Skeletal muscle satellite cell (primary cell): ENCODE measurements around the gene FNDC1.

Experiments
- H3K27me3 ChIP-seq: 2 replicates; pipeline ENCODE4 v1.7.0; 2013; ENCODE audit warnings: low read length; ENCODE audit not compliant: control insufficient read depth, insufficient read depth
- H3K36me3 ChIP-seq: 2 replicates; pipeline ENCODE4 v1.7.0; 2013; ENCODE audit warnings: mild to moderate bottlenecking, control low read depth, low read length; ENCODE audit not compliant: insufficient read depth
- H3K4me1 ChIP-seq: 2 replicates; pipeline ENCODE4 v1.7.0; 2013; ENCODE audit warnings: low read length; ENCODE audit not compliant: control insufficient read depth, insufficient read depth
- H3K4me2 ChIP-seq: 2 replicates; pipeline ENCODE4 v1.7.0; 2013; ENCODE audit warnings: mild to moderate bottlenecking, low read length
- H3K4me3 ChIP-seq: 2 replicates; pipeline ENCODE4 v1.7.0; 2013; ENCODE audit warnings: low read length
- H3K9ac ChIP-seq: 2 replicates; pipeline ENCODE4 v1.7.0; 2013; ENCODE audit warnings: mild to moderate bottlenecking, low read depth, low read length, moderate library complexity
- H3K9me3 ChIP-seq: replicated peaks from 2 replicates; pipeline ENCODE4 v1.7.0; 2013; ENCODE audit warnings: mild to moderate bottlenecking, control low read depth, low read length

FNDC1 gene

DNA sequence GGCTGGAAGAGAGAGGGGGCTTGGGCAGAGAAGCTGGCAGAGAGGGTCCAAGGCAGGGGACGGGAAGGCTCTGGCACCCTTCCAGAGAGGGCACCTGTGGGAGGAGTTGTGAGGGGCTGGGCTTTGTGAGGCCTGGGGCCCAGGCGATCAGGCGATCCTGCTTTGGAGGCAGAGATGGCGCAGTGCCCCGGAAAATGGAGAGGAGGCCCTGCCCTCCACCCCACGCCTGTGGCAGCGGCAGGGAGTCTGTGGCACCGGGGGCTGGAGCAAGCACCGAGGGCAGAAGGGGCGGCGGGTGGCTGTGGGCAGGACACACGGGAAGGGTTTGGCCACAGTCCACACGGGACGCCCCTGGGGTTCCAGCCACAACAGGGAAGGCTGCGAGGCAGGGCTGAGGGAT, 36.5 kb upstream of the FNDC1 start:
- H3K27me3 ChIP-seq, result peaks cover 25% of the 10 kb centered on the region
- no peaks in the 10 kb centered on the region for H3K4me1 ChIP-seq
- no peak overlapping the region for H3K9ac ChIP-seq
- H3K4me3 ChIP-seq, result no peak overlapping the region
- no peak overlapping the region for H3K4me2 ChIP-seq
- no peaks in the 10 kb centered on the region for H3K36me3 ChIP-seq
- no peaks in the 10 kb centered on the region for H3K9me3 ChIP-seq

DNA sequence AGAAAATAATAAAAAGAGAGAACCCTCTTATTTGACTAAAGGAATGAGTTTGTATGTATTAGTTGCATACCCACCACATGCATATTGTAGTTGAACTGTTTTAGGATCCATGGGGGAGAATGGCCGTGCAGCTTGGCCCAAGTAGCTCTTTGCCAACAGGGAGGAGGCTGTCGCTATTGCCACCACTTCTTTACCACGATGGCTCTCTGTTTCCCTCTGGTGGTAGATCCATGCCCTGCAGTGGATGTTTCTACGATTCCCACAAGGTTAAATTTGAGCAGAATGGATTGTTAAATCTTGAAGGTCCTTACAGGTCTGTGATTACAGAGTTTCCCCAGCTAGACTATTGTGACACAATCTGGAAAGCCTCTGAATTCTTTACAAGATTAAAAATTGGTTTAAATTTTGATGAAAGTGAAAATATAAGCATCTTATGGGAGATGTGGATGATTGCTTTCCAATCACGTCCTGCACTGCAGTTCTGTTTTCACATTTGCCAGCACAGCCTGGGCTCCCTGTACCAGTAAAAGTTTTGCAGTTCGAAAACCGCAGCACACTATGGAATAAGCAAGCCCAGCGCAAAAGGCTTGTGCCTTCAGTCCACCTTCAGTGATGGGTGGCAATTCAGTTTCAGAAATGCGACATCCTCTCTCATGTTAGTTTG, 34.4 kb upstream of the FNDC1 start:
- Histone ChIP-seq H3K36me3 (no peaks in the 10 kb centered on the region), H3K27me3 (peaks cover 39% of the 10 kb centered on the region), H3K9me3 (no peaks in the 10 kb centered on the region), H3K4me2 (no peak overlapping the region), H3K4me3 (no peak overlapping the region), H3K4me1 (no peaks in the 10 kb centered on the region), H3K9ac (no peak overlapping the region)

DNA sequence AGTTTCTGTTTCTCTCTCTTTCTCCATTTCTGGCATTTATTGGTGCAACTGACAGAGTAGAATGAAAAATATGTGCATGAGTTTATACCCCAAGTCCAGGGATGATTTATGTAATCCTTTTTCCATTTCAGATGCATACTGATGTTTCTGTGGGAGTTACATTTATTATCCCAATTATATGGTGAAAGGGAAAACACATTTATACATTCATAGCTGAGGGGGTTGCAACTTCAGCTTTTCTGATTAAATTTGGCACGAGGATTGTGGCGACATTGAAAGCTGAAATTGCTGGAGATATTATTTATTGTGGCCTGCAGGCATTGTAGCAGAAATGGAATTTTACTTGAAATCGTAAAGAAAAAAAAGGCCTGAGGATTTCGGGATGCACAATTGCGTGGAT, 31.5 kb upstream of the FNDC1 start:
- H3K27me3 ChIP-seq, result peaks cover 38% of the 10 kb centered on the region
- H3K4me1 ChIP-seq, result no peaks in the 10 kb centered on the region
- no peak overlapping the region for H3K9ac ChIP-seq
- H3K9me3 ChIP-seq, result no peaks in the 10 kb centered on the region
- H3K4me2 ChIP-seq, result no peak overlapping the region
- no peak overlapping the region for H3K4me3 ChIP-seq
- no peaks in the 10 kb centered on the region for H3K36me3 ChIP-seq

DNA sequence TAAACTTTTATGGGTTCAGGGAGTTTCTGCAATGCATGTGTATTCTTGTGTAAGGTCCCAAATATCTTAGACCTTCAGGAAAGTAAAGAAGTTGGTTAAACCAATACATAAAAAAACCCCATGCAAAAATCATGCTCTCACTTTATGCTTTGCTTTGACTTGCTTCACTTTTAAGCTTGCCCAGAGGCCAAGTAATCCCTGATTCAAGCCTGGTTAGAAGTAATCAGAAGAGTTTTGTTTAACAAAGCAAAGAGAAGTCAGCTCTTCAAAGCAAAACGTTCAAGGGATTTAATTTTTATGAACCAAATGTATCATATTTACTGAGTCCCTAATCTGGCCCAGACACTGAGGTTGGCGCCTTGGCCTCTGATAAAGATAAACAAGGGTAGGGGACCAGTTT, 26.7 kb upstream of the FNDC1 start:
- H3K36me3 ChIP-seq, result no peaks in the 10 kb centered on the region
- no peaks in the 10 kb centered on the region for H3K4me1 ChIP-seq
- no peak overlapping the region for H3K4me2 ChIP-seq
- H3K4me3 ChIP-seq, result no peak overlapping the region
- H3K27me3 ChIP-seq, result peaks cover 35% of the 10 kb centered on the region
- no peak overlapping the region for H3K9ac ChIP-seq
- H3K9me3 ChIP-seq, result no peaks in the 10 kb centered on the region

DNA sequence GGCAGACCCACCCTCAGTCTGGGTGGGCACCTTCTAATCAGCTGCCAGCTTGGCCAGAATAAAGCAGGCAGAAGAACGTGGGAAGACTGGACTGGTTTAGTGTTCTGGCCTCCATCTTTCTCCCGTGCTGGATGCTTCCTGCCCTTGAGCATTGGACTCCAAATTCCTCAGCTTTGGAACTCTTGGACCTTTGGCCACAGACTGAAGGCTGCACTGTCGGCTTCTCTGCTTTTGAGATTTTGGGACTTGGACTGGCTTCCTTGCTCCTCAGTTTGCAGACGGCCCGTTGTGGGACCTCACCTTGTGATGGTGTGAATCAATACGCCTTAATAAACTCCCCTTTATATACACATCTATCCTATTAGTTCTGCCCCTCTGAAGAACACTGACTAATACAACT, 20.6 kb upstream of the FNDC1 start:
- Histone ChIP-seq H3K4me1 (no peaks in the 10 kb centered on the region), H3K9me3 (no peaks in the 10 kb centered on the region), H3K9ac (no peak overlapping the region), H3K27me3 (peaks cover 26% of the 10 kb centered on the region), H3K4me3 (no peak overlapping the region), H3K4me2 (no peak overlapping the region), H3K36me3 (no peaks in the 10 kb centered on the region)

DNA sequence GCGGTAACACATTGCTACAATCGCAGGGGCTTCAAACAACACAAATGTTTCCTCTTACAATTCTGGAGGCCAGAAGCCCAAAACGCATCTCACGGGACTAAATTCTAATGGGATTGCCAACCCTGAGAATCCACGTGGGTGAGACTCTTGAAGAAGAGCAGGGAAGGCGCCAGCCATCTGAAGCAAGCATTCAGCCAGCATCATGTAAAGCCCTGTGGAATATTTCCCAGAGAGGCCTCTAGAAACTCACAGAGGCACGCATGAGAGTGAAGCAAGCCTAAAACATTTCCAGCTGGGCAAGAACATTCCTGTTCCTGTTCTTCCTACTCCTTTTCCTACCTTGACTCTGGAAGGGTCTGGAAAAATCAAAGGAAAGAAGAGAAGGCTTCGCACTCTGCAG, 19.6 kb upstream of the FNDC1 start:
- no peak overlapping the region for H3K9ac ChIP-seq
- H3K27me3 ChIP-seq, result peaks cover 26% of the 10 kb centered on the region
- no peaks in the 10 kb centered on the region for H3K36me3 ChIP-seq
- H3K4me3 ChIP-seq, result no peak overlapping the region
- no peak overlapping the region for H3K4me2 ChIP-seq
- H3K4me1 ChIP-seq, result no peaks in the 10 kb centered on the region
- H3K9me3 ChIP-seq, result no peaks in the 10 kb centered on the region

DNA sequence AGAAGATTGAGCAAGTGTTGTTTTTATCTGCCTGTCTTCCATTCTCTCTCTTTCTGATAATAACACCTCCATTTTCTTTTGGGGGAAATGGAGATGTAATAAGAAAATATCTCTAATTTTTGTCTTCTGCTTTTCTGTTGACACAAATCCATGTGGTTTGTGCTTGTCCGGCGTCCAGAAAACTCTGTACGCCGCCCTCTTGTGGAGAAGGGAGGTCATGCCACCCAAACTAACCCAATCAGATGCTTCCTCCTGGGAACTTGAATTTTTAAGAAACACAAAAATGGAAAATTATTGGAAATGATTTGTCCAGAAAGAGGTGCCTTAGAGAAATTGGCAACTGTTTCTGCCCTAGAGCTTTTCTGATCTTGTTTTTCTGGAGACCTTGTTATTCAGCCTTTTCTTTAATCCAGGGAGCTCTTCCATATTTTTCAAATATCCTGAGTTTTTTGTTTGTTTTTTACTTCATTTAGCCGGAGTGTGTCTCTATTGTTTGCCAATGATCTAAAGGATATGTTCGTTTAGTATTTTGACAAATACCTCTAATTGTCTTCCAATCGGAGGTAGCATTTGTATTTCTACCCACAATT, 17.8 kb upstream of the FNDC1 start:
- Histone ChIP-seq H3K27me3 (peaks cover 19% of the 10 kb centered on the region), H3K4me1 (no peaks in the 10 kb centered on the region), H3K4me2 (no peak overlapping the region), H3K9me3 (no peaks in the 10 kb centered on the region), H3K36me3 (no peaks in the 10 kb centered on the region), H3K4me3 (no peak overlapping the region), H3K9ac (no peak overlapping the region)

DNA sequence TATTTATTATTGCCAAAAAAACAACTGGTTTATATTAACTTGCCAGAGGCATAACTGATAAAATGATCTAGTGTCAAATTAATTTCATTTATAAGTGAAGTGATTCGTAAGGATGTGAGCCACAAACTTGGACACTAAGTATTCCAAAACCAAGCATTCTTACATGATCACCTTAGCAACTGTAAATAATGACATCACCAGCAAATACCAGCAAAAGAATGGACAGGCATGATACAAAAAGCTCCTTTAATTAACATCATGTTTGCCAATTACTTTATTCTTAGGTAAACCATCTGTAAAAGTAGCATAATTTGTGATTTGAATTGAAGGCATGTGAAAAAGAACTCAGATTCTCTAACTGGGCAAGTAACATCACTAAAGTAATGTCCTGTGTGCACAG, 17.2 kb upstream of the FNDC1 start:
- Histone ChIP-seq H3K36me3 (no peaks in the 10 kb centered on the region), H3K4me2 (no peak overlapping the region), H3K4me1 (no peaks in the 10 kb centered on the region), H3K9ac (no peak overlapping the region), H3K9me3 (no peaks in the 10 kb centered on the region), H3K4me3 (no peak overlapping the region), H3K27me3 (peaks cover 14% of the 10 kb centered on the region)

DNA sequence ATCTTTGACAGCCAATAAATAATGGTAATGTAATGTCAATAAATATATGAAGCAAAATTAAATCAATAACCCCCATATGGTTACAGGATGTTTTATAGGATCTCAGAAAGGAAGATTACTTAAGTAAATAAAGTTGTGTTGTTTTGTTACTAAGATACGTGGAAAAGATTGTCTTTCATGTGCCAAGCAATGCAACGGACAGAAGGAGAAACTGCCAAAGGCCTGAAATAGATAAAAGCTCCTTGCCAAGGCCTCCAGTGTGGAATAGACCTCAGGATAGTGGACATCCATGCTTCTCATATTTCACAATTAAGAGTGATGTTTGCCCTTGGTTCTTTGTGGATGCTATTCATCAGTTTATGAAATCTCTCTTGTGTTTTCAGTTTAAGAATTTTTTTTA, 16.4 kb upstream of the FNDC1 start:
- no peak overlapping the region for H3K4me2 ChIP-seq
- H3K4me1 ChIP-seq, result no peaks in the 10 kb centered on the region
- no peak overlapping the region for H3K9ac ChIP-seq
- no peaks in the 10 kb centered on the region for H3K9me3 ChIP-seq
- no peak overlapping the region for H3K4me3 ChIP-seq
- H3K36me3 ChIP-seq, result no peaks in the 10 kb centered on the region
- peaks cover 14% of the 10 kb centered on the region for H3K27me3 ChIP-seq

DNA sequence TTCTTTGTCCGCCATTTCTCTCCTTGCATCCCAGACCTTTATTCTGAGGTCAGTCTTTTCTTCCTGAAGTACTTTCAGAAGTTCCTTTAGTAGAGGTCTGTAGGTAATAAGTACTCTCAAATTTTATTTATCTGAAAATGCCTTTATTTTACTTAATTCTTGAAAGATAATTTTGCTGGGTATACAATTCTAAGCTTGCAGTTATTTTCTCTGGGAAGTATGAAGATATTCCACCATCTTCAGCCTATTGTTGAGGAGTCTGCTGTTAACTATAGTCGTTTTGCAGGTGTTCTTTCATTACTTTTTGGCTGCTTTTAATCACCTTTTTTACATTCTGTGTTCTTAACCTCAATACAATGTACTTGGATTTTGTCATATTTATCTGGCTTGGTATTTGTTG, 13.5 kb upstream of the FNDC1 start:
- Histone ChIP-seq H3K27me3 (peaks cover 8% of the 10 kb centered on the region), H3K4me3 (no peak overlapping the region), H3K4me1 (no peaks in the 10 kb centered on the region), H3K9ac (no peak overlapping the region), H3K9me3 (no peaks in the 10 kb centered on the region), H3K36me3 (no peaks in the 10 kb centered on the region), H3K4me2 (no peak overlapping the region)

DNA sequence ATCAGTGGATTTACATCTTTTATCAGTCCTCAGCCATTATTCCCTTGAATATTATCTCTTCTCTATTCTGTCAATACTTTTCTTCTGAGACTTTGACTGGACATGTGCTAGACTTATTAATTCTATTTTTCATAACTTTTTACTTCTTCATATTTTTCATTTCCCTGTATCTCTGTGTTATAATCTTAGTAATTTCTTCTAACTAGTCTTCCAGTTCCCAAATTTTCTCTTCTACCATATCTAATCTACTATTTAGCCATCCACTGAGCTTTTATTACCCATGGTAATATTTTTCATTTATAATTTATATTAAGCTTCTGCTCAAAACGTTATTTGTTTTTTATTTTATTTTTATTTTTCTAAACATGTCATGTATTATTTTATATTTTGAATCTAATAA, 13.1 kb upstream of the FNDC1 start:
- no peak overlapping the region for H3K4me3 ChIP-seq
- H3K4me2 ChIP-seq, result no peak overlapping the region
- peaks cover 8% of the 10 kb centered on the region for H3K27me3 ChIP-seq
- no peak overlapping the region for H3K9ac ChIP-seq
- no peaks in the 10 kb centered on the region for H3K36me3 ChIP-seq
- no peaks in the 10 kb centered on the region for H3K4me1 ChIP-seq
- no peaks in the 10 kb centered on the region for H3K9me3 ChIP-seq

DNA sequence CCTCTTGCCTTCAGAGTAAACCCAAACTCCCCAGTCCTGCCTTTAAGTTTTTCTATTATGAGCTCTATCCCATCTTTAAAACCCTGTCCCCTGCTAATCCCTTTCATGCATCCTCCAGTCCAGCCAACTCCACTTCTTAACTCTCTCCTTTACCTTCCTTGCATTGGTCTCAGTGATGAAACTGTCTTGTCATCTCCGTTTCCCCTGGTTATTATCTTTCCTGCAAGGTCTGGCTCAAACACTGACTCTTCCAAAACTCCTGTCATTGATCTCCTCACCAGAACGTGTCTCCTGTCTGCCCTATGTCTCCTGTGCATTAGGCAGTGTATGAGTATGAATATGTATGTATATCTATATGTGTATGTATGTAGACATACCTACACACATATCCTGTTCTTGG, 11.8 kb upstream of the FNDC1 start:
- Histone ChIP-seq H3K27me3 (peaks cover 7% of the 10 kb centered on the region), H3K36me3 (no peaks in the 10 kb centered on the region), H3K4me2 (no peak overlapping the region), H3K4me1 (no peaks in the 10 kb centered on the region), H3K9ac (no peak overlapping the region), H3K9me3 (no peaks in the 10 kb centered on the region), H3K4me3 (no peak overlapping the region)
